Stimulated activated naive CD8-positive, alpha-beta T cell treated with anti-CD3 and anti-CD28 coated beads, Interleukin-15, Interleukin-2, amounts not matched to agents 100 ng/mL and 50 ng/mL, for 24 hours (primary cell): Measurements from ENCODE around the gene ZNF487.
"Not testable (repeated sequence)": the region's sequence is repeated elsewhere in the genome, so short reads cannot be mapped to it uniquely, and the experiment has no call there.

Source experiments
- H3K27ac Mint-ChIP-seq: one replicate; pipeline ENCODE4 v1.8.0; 2021; ENCODE audit warnings: mild to moderate bottlenecking, mixed read lengths
- H3K27me3 Mint-ChIP-seq: one replicate; pipeline ENCODE4 v1.8.0; 2021; ENCODE audit warnings: mixed read lengths
- H3K36me3 Mint-ChIP-seq: one replicate; pipeline ENCODE4 v1.8.0; 2021; ENCODE audit warnings: low read depth, mixed read lengths
- H3K4me1 Mint-ChIP-seq: one replicate; pipeline ENCODE4 v1.8.0; 2021; ENCODE audit warnings: low read depth, mixed read lengths
- H3K4me3 Mint-ChIP-seq: one replicate; pipeline ENCODE4 v1.8.0; 2021; ENCODE audit warnings: mild to moderate bottlenecking, mixed read lengths
- H3K9me3 Mint-ChIP-seq: one replicate; pipeline ENCODE4 v1.8.0; 2021; ENCODE audit warnings: mixed read lengths

ZNF487 gene

DNA sequence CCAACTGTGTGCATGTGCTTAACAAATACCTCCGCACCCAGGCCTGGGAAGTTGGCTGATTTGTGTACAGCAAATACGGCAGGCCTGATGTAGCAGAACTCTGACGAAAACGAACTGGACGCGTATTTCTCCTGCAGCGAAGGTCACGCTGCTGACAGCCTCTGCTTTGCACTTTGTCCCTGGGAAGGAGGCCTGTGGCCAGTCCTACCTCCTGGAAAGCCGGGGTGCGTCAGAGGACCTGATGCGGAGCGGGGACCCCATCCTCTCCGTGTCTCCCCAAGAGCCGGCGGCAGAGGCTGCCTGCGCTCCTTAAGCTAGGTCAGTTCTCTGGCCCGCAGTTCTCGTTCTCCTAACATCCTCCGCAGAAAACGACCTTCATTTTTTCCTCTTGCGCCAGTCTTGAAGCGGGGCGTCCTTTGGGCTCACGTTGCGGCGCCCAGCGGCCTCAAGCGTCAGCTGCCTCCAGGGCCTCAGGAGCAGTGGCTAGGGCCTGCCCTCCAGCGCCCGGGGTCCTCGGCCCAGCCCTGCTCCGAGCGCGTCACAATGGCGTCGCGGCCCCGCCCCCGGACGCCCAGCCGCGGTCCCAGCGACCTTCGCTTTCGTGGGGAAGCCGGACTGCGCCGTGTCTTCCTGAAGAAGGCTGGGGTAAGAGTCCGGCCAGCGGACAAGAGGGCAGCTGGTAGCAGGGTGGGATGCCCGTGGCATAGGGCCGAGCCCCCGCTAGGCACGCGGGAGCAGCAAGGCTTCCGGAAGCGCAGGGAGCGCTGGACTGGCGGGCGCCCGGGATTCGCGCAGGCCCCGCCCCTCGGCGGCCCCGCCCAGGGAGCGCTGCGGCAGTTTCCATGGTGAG, at the start of gene ZNF487:
TSS of gene ZNF487 (plus strand) at position 821 of the 850 bp plus-strand sequence. CDS start 38,703 bp downstream, outside the sequence.
- H3K4me3 Mint-ChIP-seq: peak within 1 kb of the TSS; percentile 96
- H3K27me3 Mint-ChIP-seq: no peaks in the 10 kb centered on the region
- H3K9me3 Mint-ChIP-seq: no peaks in the 10 kb centered on the region
- H3K36me3 Mint-ChIP-seq: peaks cover 11% of the 10 kb centered on the region
- peaks cover 28% of the 10 kb centered on the region for H3K4me1 Mint-ChIP-seq
- H3K27ac Mint-ChIP-seq: peak within 1 kb of the TSS; percentile 95

GRCh38 chr10:43387678-43388032, 49.3 kb upstream of the ZNF487 start:
- Mint-ChIP-seq H3K27me3 (no peaks in the 10 kb centered on the region), H3K9me3 (no peaks in the 10 kb centered on the region), H3K27ac (peak overlapping the region; percentile 75), H3K4me1 (peaks cover 54% of the 10 kb centered on the region), H3K4me3 (no peak overlapping the region), H3K36me3 (peaks cover 69% of the 10 kb centered on the region)

- Mint-ChIP-seq H3K9me3 (no peaks in the 10 kb centered on the region), H3K4me3 (no peak overlapping the region), H3K27ac (peak overlapping the region; percentile 88), H3K27me3 (no peaks in the 10 kb centered on the region), H3K4me1 (peaks cover 74% of the 10 kb centered on the region), H3K36me3 (peaks cover 90% of the 10 kb centered on the region)
Observed at GRCh38 chr10:43389867-43390266, 47.0 kb upstream of the ZNF487 start.

GRCh38 chr10:43390333-43390732, 46.6 kb upstream of the ZNF487 start:
- H3K27ac Mint-ChIP-seq: peak overlapping the region; percentile 88
- peaks cover 79% of the 10 kb centered on the region for H3K4me1 Mint-ChIP-seq
- H3K9me3 Mint-ChIP-seq: no peaks in the 10 kb centered on the region
- H3K4me3 Mint-ChIP-seq: peak overlapping the region; percentile 23
- H3K36me3 Mint-ChIP-seq: peaks cover 94% of the 10 kb centered on the region
- H3K27me3 Mint-ChIP-seq: no peaks in the 10 kb centered on the region

DNA sequence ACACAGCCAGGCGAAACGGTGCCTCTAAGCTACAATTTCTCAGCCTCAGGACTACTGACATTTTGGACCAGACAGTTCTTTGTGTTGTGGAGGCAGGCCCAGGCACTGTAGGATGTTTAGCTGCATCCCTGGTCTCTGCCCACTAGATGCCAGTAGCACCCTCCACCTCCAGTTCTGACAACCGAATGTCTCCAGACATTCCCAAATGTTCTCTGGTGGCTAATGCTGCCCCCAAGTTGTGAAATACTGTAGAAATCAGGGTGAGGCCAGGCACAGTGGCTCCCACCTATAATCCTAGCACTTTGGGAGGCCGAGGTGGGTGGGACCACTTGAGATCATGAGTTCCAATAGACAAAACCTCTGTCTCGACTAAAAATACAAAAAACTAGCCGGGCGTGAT, 46.2 kb upstream of the ZNF487 start:
- Mint-ChIP-seq H3K27ac (peak overlapping the region; percentile 88), H3K36me3 (peaks cover 96% of the 10 kb centered on the region), H3K4me1 (peaks cover 83% of the 10 kb centered on the region), H3K4me3 (peak overlapping the region; percentile 23), H3K9me3 (no peaks in the 10 kb centered on the region), H3K27me3 (no peaks in the 10 kb centered on the region)

- Mint-ChIP-seq H3K9me3 (no peaks in the 10 kb centered on the region), H3K4me1 (peaks cover 82% of the 10 kb centered on the region), H3K4me3 (peak overlapping the region; percentile 11), H3K36me3 (peaks cover 96% of the 10 kb centered on the region), H3K27me3 (no peaks in the 10 kb centered on the region), H3K27ac (peak overlapping the region; percentile 69)
Observed at GRCh38 chr10:43391496-43391895, 45.4 kb upstream of the ZNF487 start.

- H3K36me3 Mint-ChIP-seq: peaks cover 90% of the 10 kb centered on the region
- peak overlapping the region; percentile 33 for H3K4me3 Mint-ChIP-seq
- H3K4me1 Mint-ChIP-seq: peaks cover 78% of the 10 kb centered on the region
- H3K27ac Mint-ChIP-seq: peak overlapping the region; percentile 89
- H3K9me3 Mint-ChIP-seq: no peaks in the 10 kb centered on the region
- H3K27me3 Mint-ChIP-seq: no peaks in the 10 kb centered on the region
Observed at GRCh38 chr10:43392748-43393147, 44.2 kb upstream of the ZNF487 start.

- Mint-ChIP-seq H3K36me3 (peaks cover 89% of the 10 kb centered on the region), H3K4me3 (peak overlapping the region; percentile 33), H3K4me1 (peaks cover 80% of the 10 kb centered on the region), H3K27ac (peak overlapping the region; percentile 89)
- H3K9me3 Mint-ChIP-seq, H3K27me3 Mint-ChIP-seq: not testable (repeated sequence)
Observed at GRCh38 chr10:43393186-43393585, 43.7 kb upstream of the ZNF487 start.

- Mint-ChIP-seq H3K4me1 (peaks cover 78% of the 10 kb centered on the region), H3K9me3 (no peaks in the 10 kb centered on the region), H3K27me3 (no peaks in the 10 kb centered on the region), H3K27ac (peak overlapping the region; percentile 89), H3K4me3 (peak overlapping the region; percentile 42), H3K36me3 (peaks cover 86% of the 10 kb centered on the region)
Observed at GRCh38 chr10:43393606-43394360, 43.1 kb upstream of the ZNF487 start.

GRCh38 chr10:43394868-43395267, 42.0 kb upstream of the ZNF487 start:
- Mint-ChIP-seq H3K27me3 (no peaks in the 10 kb centered on the region), H3K36me3 (peaks cover 85% of the 10 kb centered on the region), H3K4me1 (peaks cover 77% of the 10 kb centered on the region), H3K4me3 (peak overlapping the region; percentile 88), H3K27ac (peak overlapping the region; percentile 92), H3K9me3 (no peaks in the 10 kb centered on the region)

GRCh38 chr10:43395571-43396060, 41.3 kb upstream of the ZNF487 start:
- peak overlapping the region; percentile 92 for H3K27ac Mint-ChIP-seq
- no peaks in the 10 kb centered on the region for H3K9me3 Mint-ChIP-seq
- peaks cover 77% of the 10 kb centered on the region for H3K4me1 Mint-ChIP-seq
- H3K27me3 Mint-ChIP-seq: no peaks in the 10 kb centered on the region
- H3K36me3 Mint-ChIP-seq: peaks cover 84% of the 10 kb centered on the region
- H3K4me3 Mint-ChIP-seq: peak overlapping the region; percentile 88

- H3K9me3 Mint-ChIP-seq: no peaks in the 10 kb centered on the region
- H3K36me3 Mint-ChIP-seq: peaks cover 81% of the 10 kb centered on the region
- H3K4me3 Mint-ChIP-seq: peak overlapping the region; percentile 93
- H3K27me3 Mint-ChIP-seq: no peaks in the 10 kb centered on the region
- H3K27ac Mint-ChIP-seq: peak overlapping the region; percentile 92
- H3K4me1 Mint-ChIP-seq: peaks cover 77% of the 10 kb centered on the region
Observed at GRCh38 chr10:43396061-43396927, 40.6 kb upstream of the ZNF487 start.

GRCh38 chr10:43396928-43397624, 39.8 kb upstream of the ZNF487 start:
- Mint-ChIP-seq H3K9me3 (no peaks in the 10 kb centered on the region), H3K36me3 (peaks cover 82% of the 10 kb centered on the region), H3K27me3 (no peaks in the 10 kb centered on the region), H3K4me3 (peak overlapping the region; percentile 93), H3K27ac (peak overlapping the region; percentile 91), H3K4me1 (peaks cover 80% of the 10 kb centered on the region)

- Mint-ChIP-seq H3K36me3 (peaks cover 82% of the 10 kb centered on the region), H3K9me3 (no peaks in the 10 kb centered on the region), H3K27ac (peak overlapping the region; percentile 91)
Observed at GRCh38 chr10:43398939-43399319, 38.0 kb upstream of the ZNF487 start.

More at GRCh38 chr10:43398939-43399319, 38.0 kb upstream of the ZNF487 start:
- Mint-ChIP-seq H3K27me3 (no peaks in the 10 kb centered on the region), H3K4me3 (peak overlapping the region; percentile 93), H3K4me1 (peaks cover 82% of the 10 kb centered on the region)
